SK-N-SH (cell line): ENCODE measurements around the gene FAM222B.

Source experiments
- EP300 ChIP-seq, 2 experiments: IDR thresholded peaks; 2 replicates each; pipeline versions ENCODE4 v1.4.0 to v1.6.1; 2012; ENCODE audit warnings: borderline replicate concordance in 1 of 2, low read depth in 1 of 2, low read length in 1 of 2
- POLR2AphosphoS5 ChIP-seq: IDR thresholded peaks from 2 replicates; pipeline ENCODE4 v1.6.1; 2012; ENCODE audit warnings: low read depth, low read length
- REST ChIP-seq: IDR thresholded peaks from 2 replicates; pipeline ENCODE4 v1.6.1; 2012; ENCODE audit warnings: mild to moderate bottlenecking, low read depth, low read length, moderate library complexity
- RFX5 ChIP-seq: IDR thresholded peaks from 2 replicates; pipeline ENCODE4 v1.6.1; 2012; ENCODE audit warnings: mild to moderate bottlenecking, improper control_type of control experiment, low read length
- SMC3 ChIP-seq: IDR thresholded peaks from 2 replicates; pipeline ENCODE4 v1.6.1; 2012; ENCODE audit warnings: low read depth, low read length, improper control_type of control experiment
- TEAD4 ChIP-seq: IDR thresholded peaks from 2 replicates; pipeline ENCODE4 v1.4.0; 2012; ENCODE audit warnings: mild to moderate bottlenecking, borderline replicate concordance; ENCODE audit not compliant: insufficient read depth
- USF2 ChIP-seq: fragments of 150-350 bp; IDR thresholded peaks from 2 replicates; pipeline ENCODE4 v1.6.1; 2017; ENCODE audit warnings: antibody characterized with exemption, low read length, low read depth, borderline replicate concordance
- TF ChIP-seq, protein P1 (sequence below): fragments of 200-600 bp; sonication (generic); IDR thresholded peaks from 2 replicates; pipeline ENCODE4 v1.6.1; 2017; ENCODE audit warnings: antibody characterized with exemption, mild to moderate bottlenecking, moderate library complexity

- TF ChIP-seq REST (no peak), TEAD4 (no peak), POLR2AphosphoS5 (no peak), EP300 (IDR thresholded peaks at IDR 0.05; ENCODE audit: borderline replicate concordance in 1 of 2, low read depth in 1 of 2, low read length in 1 of 2) (no peak), USF2 (no peak), RFX5 (no peak), SMC3 (no peak)
- TF ChIP-seq, protein P1, sequence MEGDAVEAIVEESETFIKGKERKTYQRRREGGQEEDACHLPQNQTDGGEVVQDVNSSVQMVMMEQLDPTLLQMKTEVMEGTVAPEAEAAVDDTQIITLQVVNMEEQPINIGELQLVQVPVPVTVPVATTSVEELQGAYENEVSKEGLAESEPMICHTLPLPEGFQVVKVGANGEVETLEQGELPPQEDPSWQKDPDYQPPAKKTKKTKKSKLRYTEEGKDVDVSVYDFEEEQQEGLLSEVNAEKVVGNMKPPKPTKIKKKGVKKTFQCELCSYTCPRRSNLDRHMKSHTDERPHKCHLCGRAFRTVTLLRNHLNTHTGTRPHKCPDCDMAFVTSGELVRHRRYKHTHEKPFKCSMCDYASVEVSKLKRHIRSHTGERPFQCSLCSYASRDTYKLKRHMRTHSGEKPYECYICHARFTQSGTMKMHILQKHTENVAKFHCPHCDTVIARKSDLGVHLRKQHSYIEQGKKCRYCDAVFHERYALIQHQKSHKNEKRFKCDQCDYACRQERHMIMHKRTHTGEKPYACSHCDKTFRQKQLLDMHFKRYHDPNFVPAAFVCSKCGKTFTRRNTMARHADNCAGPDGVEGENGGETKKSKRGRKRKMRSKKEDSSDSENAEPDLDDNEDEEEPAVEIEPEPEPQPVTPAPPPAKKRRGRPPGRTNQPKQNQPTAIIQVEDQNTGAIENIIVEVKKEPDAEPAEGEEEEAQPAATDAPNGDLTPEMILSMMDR, result no peak
Observed at GRCh38 chr17:28711723-28712031, 130.9 kb downstream of the FAM222B start, which contains the start of gene PROCA1.
